Natural killer cell (primary cell): ENCODE results near the gene PAX8. TPM values are rescaled to one million over a fixed set of nuclear protein-coding genes. Genes with fewer than 3 reads are reported as not detected.

ENCODE experiments used
- ATAC-seq, 3 donors: fragments of 150-1000 bp in 2 of 3; fragments of 200-7000 bp in 1 of 3; cut with Tn5 transposase; 1 replicate in 1 of 3; 2 replicates in 2 of 3; pipeline ENCODE4 v1.10.0; 2021; ENCODE audit warnings: mild to moderate bottlenecking in 2 of 3, moderate library complexity in 2 of 3
- DNase-seq, 2 donors: peaks; one replicate each; pipeline versions ENCODE4 v3.0.0 to v3.0.0-alpha.2; 2013 to 2021; ENCODE audit warnings: mixed read lengths in 1 of 2
- H3K27ac ChIP-seq: one replicate; pipeline ENCODE4 v1.5.1; 2013; ENCODE audit warnings: mild to moderate bottlenecking, low read length
- H3K27me3 ChIP-seq: one replicate; pipeline ENCODE4 v1.6.1; 2013; ENCODE audit warnings: low read length; ENCODE audit not compliant: control insufficient read depth, insufficient read depth
- H3K36me3 ChIP-seq: one replicate; pipeline ENCODE4 v1.6.1; 2013; ENCODE audit warnings: low read length; ENCODE audit not compliant: control insufficient read depth, insufficient read depth
- H3K4me1 ChIP-seq: one replicate; pipeline ENCODE4 v1.6.1; 2013; ENCODE audit warnings: low read length; ENCODE audit not compliant: control insufficient read depth, insufficient read depth
- H3K4me3 ChIP-seq: one replicate; pipeline ENCODE4 v1.5.1; 2013; ENCODE audit warnings: low read length
- H3K9me3 ChIP-seq: one replicate; pipeline ENCODE4 v1.6.1; 2013; ENCODE audit warnings: low read length; ENCODE audit not compliant: control insufficient read depth, insufficient read depth
- H3K27ac Mint-ChIP-seq, 2 donors: one replicate each; pipeline ENCODE4 v1.8.0; 2022; ENCODE audit warnings: mild to moderate bottlenecking in 2 of 2, mixed read lengths in 2 of 2, moderate library complexity in 1 of 2
- H3K27me3 Mint-ChIP-seq, 2 donors: one replicate each; pipeline ENCODE4 v1.8.0; 2022; ENCODE audit warnings: low read depth in 2 of 2, mixed read lengths in 2 of 2
- H3K36me3 Mint-ChIP-seq: one replicate; pipeline ENCODE4 v1.8.0; 2022; ENCODE audit warnings: mixed read lengths
- H3K4me1 Mint-ChIP-seq, 2 donors: one replicate each; pipeline ENCODE4 v1.8.0; 2022; ENCODE audit warnings: mixed read lengths in 2 of 2
- H3K4me3 Mint-ChIP-seq: one replicate; pipeline ENCODE4 v1.8.0; 2022; ENCODE audit warnings: mild to moderate bottlenecking, moderate library complexity, mixed read lengths
- H3K9me3 Mint-ChIP-seq, 2 donors: one replicate each; pipeline ENCODE4 v1.8.0; 2022; ENCODE audit warnings: mixed read lengths in 2 of 2
- WGBS: methylation state at CpG from one replicate; pipeline ENCODE4 v1.1.7; 2013; ENCODE audit warnings: missing lambda C conversion rate; ENCODE audit not compliant: insufficient coverage; 5-methylcytosine and 5-hydroxymethylcytosine counted together
- intact Hi-C: fragments of 100-400 bp; cut with micrococcal nuclease; formaldehyde crosslinking; loops from one replicate; pipeline ENCODE4 v1.14.2; 2022
- total RNA-seq, 4 donors: library from RNA; stranded (reverse); fragments of 120-200 nt in 1 of 4; gene quantifications; one replicate each; pipeline versions ENCODE4 v1.2.3 to v1.2.4, GENCODE V29; 2013 to 2022
- TF ChIP-seq, protein P1 (sequence below): fragments of 200-600 bp; IDR thresholded peaks from one replicate; pipeline ENCODE4 v1.8.0; 2022; ENCODE audit warnings: antibody characterized with exemption

The PAX8 gene
- total RNA-seq, 3 donors from 2014 or later (not counting 1 experiment from before 2014, with no cell fraction given): 0.57 to 1.2 (median 0.65) TPM

DNA sequence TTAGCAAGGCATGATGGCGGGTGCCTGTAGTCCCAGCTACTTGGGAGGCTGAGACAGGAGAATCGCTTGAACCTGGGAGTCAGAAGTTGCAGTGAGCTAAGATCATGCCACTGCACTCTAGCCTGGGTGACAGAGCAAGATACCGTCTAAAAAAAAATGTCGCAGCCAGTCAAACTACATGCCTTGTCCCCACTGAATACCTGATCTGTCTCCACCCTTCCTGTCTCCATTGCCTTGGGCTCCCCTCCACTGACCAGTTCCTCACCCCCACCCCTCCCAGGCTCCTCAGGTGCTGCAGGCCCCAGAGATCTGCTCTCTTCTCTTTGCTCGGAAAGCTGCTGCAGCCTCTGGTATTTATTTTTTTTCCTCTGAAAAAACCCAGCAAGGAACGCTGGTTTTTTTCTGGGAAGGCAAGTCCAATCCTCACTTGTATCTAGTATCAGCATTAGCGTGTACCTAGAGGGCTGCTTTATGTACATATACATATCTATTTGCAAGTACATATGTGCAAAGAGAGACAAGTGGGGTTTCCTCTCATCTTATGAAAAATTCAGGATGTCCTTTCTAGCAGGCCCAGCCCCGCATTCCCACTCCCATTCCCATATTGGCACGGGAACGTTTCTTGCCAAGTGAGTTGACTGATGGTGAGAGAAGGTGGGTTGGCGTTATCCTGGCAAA, 100.5 kb downstream of the PAX8 start:
- TF ChIP-seq, protein P1, sequence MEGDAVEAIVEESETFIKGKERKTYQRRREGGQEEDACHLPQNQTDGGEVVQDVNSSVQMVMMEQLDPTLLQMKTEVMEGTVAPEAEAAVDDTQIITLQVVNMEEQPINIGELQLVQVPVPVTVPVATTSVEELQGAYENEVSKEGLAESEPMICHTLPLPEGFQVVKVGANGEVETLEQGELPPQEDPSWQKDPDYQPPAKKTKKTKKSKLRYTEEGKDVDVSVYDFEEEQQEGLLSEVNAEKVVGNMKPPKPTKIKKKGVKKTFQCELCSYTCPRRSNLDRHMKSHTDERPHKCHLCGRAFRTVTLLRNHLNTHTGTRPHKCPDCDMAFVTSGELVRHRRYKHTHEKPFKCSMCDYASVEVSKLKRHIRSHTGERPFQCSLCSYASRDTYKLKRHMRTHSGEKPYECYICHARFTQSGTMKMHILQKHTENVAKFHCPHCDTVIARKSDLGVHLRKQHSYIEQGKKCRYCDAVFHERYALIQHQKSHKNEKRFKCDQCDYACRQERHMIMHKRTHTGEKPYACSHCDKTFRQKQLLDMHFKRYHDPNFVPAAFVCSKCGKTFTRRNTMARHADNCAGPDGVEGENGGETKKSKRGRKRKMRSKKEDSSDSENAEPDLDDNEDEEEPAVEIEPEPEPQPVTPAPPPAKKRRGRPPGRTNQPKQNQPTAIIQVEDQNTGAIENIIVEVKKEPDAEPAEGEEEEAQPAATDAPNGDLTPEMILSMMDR: no peak
- Mint-ChIP-seq H3K27ac (peak overlapping the region; percentile 85 to 91), H3K4me3 (peak overlapping the region; percentile 82), H3K4me1 (peaks cover 77 to 90% of the 10 kb centered on the region in 2 donors), H3K36me3 (no peaks in the 10 kb centered on the region), H3K9me3 (peaks cover 0 to 2% of the 10 kb centered on the region in 2 donors), H3K27me3 (no peaks in the 10 kb centered on the region)
- H3K9me3 ChIP-seq: no peaks in the 10 kb centered on the region
- ATAC-seq (no peak), DNase-seq (no peak)
- peaks cover 38% of the 10 kb centered on the region for H3K36me3 ChIP-seq
- 83% methylated on average over 8 of the region's 11 CpGs for WGBS
- H3K27me3 ChIP-seq: no peaks in the 10 kb centered on the region
- no peak overlapping the region for H3K27ac ChIP-seq
- H3K4me3 ChIP-seq: no peak overlapping the region
- intact Hi-C loops: loop anchor here (5.0 to 10.0 kb wide), 2 partner anchors 546 to 717 kb away; partner anchors contain the start of gene ACTR3
- H3K4me1 ChIP-seq: peaks cover 96% of the 10 kb centered on the region

DNA sequence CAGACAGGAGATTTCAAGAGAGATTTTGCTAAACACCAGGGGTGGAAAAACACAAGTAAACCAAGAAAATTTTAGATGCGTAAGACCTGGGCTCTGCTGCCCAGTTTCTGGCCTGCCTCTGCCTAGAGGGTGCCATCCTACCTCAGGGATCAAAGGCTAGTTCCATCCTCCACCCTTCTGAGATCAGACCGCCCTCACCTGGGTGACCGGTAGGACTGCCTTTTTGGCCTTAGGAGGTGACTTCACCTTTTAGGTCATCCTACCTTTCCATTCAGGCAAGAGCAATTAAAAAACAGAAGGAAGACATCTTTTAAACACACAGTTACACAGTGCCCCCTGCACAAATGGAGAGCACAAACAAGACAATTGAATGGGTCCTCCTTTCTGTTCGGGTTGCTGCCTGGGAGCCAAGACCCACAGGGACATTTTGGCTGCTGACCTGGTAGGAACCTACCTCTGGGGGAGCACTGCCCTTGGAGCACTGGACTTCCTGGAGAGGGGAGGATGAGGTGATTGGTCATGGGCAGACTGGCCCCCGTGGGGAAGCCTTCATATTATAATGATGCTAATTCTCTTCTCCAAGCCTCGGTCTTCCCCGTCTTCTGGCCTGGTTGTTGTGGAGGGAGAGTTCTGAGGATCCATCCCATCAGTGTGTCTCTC, 101.9 kb downstream of the PAX8 start:
- Mint-ChIP-seq H3K4me1 (peaks cover 78 to 88% of the 10 kb centered on the region in 2 donors), H3K27me3 (no peaks in the 10 kb centered on the region), H3K27ac (peak overlapping the region; percentile 85 to 91), H3K9me3 (peaks cover 0 to 2% of the 10 kb centered on the region in 2 donors), H3K4me3 (peak overlapping the region; percentile 85), H3K36me3 (no peaks in the 10 kb centered on the region)
- peaks cover 24% of the 10 kb centered on the region for H3K36me3 ChIP-seq
- peak overlapping the region; percentile 65 for H3K4me3 ChIP-seq
- intact Hi-C loops: loop anchor here (5.0 to 10.0 kb wide), 2 partner anchors 545 to 718 kb away; partner anchors contain the start of gene ACTR3
- no peaks in the 10 kb centered on the region for H3K9me3 ChIP-seq
- peak overlapping the region; percentile 81 for H3K27ac ChIP-seq
- TF ChIP-seq, protein P1: no peak
- 79% methylated on average over 4 of the region's 7 CpGs for WGBS
- ATAC-seq: no peak
- H3K4me1 ChIP-seq: peaks cover 96% of the 10 kb centered on the region
- DNase-seq: no peak
- no peaks in the 10 kb centered on the region for H3K27me3 ChIP-seq

DNA sequence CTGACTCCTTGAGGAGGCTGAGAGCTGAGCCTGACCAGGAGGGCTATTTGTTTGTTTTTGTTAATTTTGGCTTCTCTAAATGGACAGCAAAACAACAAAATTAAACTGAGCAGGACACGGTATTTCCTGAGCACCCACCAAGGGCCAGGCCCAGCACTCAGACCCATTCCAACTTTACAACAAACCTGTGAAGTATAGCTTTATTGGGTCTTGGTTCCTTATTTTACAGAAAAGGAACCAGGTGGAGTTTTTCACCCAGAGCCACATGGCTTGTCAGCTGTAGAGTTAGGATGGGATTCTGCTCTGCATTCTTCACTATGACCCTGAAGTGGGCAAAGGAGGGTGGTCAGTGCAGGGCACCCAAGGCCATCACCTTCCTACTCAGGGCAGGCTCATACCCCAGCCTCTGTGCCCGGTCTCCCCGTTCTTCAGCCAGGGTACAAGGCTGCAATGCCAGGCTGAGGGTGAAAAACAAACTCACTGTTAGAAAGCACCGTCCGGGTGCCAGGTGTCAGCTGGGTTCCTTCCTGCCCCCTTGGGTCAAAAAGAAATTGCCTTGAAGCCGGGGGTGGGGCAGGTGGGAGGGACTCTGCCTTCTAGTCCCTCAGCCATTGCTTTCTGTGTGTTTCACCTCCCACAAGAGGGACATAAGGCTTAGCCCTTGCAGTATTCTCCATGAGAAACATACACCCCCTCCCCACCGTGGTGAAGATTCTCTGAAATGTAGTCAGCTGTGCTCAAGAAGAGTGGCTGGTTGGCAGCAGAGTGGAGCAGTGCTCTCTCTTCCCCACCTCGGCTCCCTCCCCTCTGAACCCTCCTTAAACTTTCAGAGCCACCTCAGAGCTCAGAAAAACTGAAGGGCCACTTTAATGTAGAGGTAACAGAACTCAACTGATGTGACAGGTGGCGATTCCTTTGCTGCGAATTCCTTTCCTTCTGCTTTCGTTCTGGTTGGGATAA, 102.7 kb downstream of the PAX8 start:
- 22% methylated on average over 9 of the region's 11 CpGs for WGBS
- Histone ChIP-seq H3K4me3 (peak overlapping the region; percentile 65), H3K4me1 (peaks cover 95% of the 10 kb centered on the region), H3K27me3 (no peaks in the 10 kb centered on the region), H3K27ac (peak overlapping the region; percentile 81), H3K36me3 (peaks cover 21% of the 10 kb centered on the region), H3K9me3 (no peaks in the 10 kb centered on the region)
- peak in 1 of 2 donors; percentile 62 for DNase-seq
- intact Hi-C loops: loop anchor here (5.0 to 10.0 kb wide), 2 partner anchors 544 to 719 kb away; partner anchors contain the start of gene ACTR3
- no peaks in the 10 kb centered on the region for H3K36me3 Mint-ChIP-seq
- TF ChIP-seq, protein P1: no peak
- H3K9me3 Mint-ChIP-seq: peaks cover 0 to 2% of the 10 kb centered on the region in 2 donors
- ATAC-seq: peak; percentile 24 to 40 (median 40)
- peak overlapping the region; percentile 85 for H3K4me3 Mint-ChIP-seq
- peaks cover 78 to 88% of the 10 kb centered on the region in 2 donors for H3K4me1 Mint-ChIP-seq
- H3K27ac Mint-ChIP-seq: peak overlapping the region; percentile 85 to 91
- no peaks in the 10 kb centered on the region for H3K27me3 Mint-ChIP-seq
